NCI-H82 treated with DMSO at 0.1 percent for 48 hours (cell line): Measurements from ENCODE around the gene SLC22A9.

ENCODE experiments used
- DNase-seq: peaks from one replicate; lab custom pipeline; 2025; ENCODE audit not compliant: unreplicated experiment; lab: John Stamatoyannopoulos, UW

Gene SLC22A9

DNA sequence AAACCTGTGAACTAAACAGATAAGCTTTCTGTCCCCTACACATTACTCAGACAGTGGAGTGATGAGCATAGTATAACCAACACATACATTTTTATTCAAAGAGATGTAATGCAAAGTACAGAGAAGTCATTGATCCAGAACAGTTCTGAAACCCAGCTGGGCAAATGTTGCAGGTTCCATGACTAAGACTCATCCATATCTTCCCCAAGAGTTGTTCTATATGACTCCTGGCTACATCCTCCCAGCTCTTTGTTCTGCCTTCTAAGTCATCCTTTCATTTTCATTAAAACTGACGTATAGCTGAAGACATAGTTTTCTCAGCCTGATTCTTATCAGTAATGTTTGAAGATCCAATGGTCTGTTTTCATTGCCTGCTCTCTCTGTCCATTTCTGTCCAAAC lies 74.1 kb downstream of the SLC22A9 start:
- DNase-seq = no peak

DNA sequence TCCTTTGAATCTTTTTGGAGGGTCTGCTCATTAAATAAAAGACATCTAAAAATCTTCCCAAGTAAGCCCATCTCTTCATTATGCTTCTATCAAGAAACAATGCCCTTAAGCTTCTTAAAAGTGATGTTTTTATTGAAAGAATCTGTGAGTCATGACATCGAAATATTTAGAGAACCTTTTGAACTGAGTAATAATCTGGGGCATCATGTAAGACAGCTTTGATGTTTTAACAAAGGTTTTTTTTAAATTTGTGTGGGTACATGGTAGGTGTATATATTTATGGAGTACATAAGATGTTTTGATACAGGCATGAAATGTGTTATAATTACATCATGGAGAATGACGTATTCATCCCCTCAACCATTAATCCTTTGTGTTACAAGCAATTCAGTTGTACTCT lies 74.6 kb downstream of the SLC22A9 start:
- no peak for DNase-seq

- no peak for DNase-seq
These were observed 75.5 kb downstream of the SLC22A9 start for GRCh38 chr11:63445118-63445517.

GRCh38 chr11:63445720-63446119 lies 76.1 kb downstream of the SLC22A9 start:
- DNase-seq = no peak

DNA sequence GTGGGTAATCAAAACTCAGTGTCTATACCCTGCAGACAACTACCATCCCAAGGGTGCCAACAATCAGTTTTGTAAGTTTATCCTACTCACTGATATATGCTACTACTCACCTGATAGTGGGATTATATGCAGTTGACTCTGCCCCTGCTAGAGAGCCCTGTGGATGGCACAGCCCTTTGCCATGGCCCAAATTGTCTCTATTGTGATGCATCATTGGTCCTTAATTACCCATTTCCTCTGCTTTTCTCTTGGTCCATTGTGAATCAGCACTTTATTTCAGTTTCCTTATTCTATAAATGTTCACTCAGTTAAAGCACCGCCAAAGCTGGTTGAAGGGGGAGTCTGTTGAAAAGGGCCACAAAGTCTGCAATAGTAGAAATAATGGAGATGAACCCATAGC lies 79.1 kb downstream of the SLC22A9 start:
- no peak for DNase-seq

GRCh38 chr11:63459586-63459985 lies 90.0 kb downstream of the SLC22A9 start:
- DNase-seq = no peak
